NK-92 (cell line): ENCODE measurements around the gene TP53I11.

ENCODE experiments used
- DNase-seq: peaks from one replicate; lab custom pipeline; 2025; ENCODE audit not compliant: unreplicated experiment; lab: John Stamatoyannopoulos, UW

Gene TP53I11

GRCh38 chr11:44957776-44958564 is 7.3 kb upstream of the TP53I11 start:
- DNase-seq: no peak

GRCh38 chr11:44957040-44957515 is 6.4 kb upstream of the TP53I11 start:
- DNase-seq: no peak

- DNase-seq: no peak
Measured at GRCh38 chr11:44955015-44955738, 4.5 kb upstream of the TP53I11 start.

- DNase-seq: no peak
Measured at GRCh38 chr11:44954051-44954906, 3.6 kb upstream of the TP53I11 start.

- DNase-seq: no peak
Measured at GRCh38 chr11:44952500-44953260, 2.0 kb upstream of the TP53I11 start.

GRCh38 chr11:44952082-44952481 is 1.4 kb upstream of the TP53I11 start:
- DNase-seq: no peak

- no peak for DNase-seq
Measured at GRCh38 chr11:44950031-44950624, 555 bp downstream of the TP53I11 start.

- DNase-seq: no peak
Measured at GRCh38 chr11:44949160-44950030, 1.3 kb downstream of the TP53I11 start.

- DNase-seq: no peak
Measured at GRCh38 chr11:44948155-44948554, 2.5 kb downstream of the TP53I11 start.

GRCh38 chr11:44947114-44947513 is 3.6 kb downstream of the TP53I11 start:
- DNase-seq: no peak

GRCh38 chr11:44946263-44946662 is 4.4 kb downstream of the TP53I11 start:
- DNase-seq: no peak

- DNase-seq: no peak
Measured at GRCh38 chr11:44945666-44946065, 5.0 kb downstream of the TP53I11 start.

GRCh38 chr11:44944853-44945235 is 5.8 kb downstream of the TP53I11 start:
- DNase-seq: no peak

- no peak for DNase-seq
Measured at GRCh38 chr11:44944181-44944852, 6.4 kb downstream of the TP53I11 start.

GRCh38 chr11:44943696-44944095 is 7.0 kb downstream of the TP53I11 start:
- no peak for DNase-seq

- no peak for DNase-seq
Measured at GRCh38 chr11:44943118-44943517, 7.6 kb downstream of the TP53I11 start.

GRCh38 chr11:44942029-44942955 is 8.4 kb downstream of the TP53I11 start:
- DNase-seq: no peak
